GM19240 (cell line): Measurements from ENCODE around the gene DUSP10.

Experiments
- DNase-seq: peaks from one replicate; pipeline ENCODE4 v3.0.0; 2011; ENCODE audit warnings: low spot score; ENCODE audit not compliant: insufficient read length

Gene DUSP10

DNA sequence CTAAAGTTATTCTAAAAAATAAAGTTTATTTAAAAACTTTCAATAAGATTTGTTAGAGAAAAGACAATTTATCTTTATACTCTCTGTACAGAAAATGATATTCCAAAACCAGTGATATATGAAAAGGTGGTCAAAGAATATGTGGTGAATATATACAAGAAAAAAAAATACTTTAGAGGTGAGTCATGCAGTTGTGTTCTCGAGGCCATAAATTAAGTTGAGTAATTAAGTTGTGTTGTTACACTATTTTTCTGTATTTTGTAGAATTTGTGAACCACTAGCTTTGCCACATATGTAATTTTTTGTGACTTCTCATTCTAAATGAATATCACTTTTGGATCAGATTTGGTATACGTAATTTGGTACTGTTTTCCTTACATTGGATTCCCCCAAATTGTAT, 23.6 kb upstream of the DUSP10 start:
- DNase-seq: no peak

DNA sequence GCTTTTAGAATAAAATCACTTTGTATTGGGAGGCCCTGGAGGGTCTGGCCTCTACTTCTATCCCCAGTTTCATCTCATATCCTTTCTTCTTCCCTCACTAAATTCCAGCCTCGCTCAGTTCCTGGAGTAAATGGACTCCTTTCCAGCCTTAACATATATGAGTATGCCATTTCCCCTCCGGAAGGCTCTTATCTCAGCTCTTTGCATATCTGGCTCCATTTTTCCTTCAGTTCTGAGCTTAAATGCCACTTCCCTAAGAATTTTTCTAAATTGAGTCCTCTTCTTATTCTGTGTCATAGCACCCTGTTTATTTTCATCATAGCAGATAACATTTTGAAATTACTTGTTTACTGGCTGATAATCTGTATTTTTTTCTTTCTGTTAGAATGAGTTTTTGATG, 20.2 kb upstream of the DUSP10 start:
- no peak for DNase-seq

DNA sequence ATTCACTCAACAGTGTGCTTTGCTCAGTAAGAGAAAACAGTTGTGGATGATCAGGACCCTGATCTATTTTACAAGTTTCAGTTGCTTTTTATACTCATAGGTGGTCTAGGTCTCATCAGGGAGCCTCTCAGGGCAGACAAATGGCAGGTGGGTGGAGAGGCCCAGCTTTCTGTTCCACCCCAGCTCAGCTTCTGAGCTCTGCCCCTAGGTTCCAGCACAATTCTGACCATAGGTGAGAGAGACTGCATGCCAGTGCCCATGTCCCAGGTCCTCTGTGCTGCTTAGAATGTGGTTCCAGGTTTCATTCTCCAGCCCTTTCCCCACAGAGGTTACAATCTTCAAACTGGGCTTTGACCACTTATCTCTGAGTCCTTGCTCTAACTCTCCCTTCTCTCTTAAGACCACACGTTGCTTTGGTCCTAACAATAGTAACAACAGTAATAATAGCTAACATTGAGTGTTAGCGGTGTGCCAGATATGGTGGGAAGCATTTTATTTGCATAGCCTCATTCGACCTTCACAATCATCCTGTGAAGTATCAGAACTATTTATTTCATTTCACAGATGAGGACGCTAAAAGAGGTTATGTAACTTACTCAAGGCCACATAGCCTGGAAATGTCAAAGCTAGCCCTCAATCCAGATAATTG, 19.6 kb upstream of the DUSP10 start:
- no peak for DNase-seq

DNA sequence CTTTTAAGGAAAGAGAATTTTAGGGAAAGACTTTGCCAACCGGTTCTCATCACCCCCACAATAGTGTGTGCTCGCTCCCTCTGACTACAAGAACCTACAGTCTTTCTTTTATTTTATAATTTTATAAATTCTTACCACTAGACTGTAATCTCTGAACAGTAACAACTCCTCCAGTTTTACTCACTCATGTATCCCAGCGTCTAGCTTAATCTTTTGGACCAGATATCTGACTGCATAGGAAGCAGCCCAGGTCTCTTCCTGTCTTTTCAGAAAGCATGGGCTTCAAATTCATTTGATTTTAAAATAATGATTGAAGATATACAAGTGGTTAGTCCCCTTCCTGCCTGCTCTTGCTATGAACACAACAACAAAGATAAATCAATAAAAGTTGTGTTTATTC, 19.0 kb upstream of the DUSP10 start:
- DNase-seq: no peak

DNA sequence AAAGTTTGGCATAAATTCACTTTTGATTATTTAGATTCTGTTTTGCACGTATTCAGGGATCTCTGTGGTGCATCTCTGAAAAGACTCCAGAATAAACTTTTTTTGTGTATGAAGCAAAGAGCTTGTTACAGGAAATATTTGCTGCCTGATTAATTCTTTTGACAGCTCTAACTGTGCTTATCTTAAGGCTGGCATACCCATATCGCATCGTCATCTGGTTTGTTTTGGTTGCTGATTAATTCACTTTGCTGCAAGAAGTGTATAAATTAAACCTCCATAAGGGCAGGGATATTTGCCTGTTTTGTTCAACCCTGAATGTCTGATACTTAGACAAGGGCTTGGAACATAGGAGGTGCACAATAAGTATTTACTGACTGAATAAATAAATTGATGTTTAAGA, 17.5 kb upstream of the DUSP10 start:
- DNase-seq: no peak

DNA sequence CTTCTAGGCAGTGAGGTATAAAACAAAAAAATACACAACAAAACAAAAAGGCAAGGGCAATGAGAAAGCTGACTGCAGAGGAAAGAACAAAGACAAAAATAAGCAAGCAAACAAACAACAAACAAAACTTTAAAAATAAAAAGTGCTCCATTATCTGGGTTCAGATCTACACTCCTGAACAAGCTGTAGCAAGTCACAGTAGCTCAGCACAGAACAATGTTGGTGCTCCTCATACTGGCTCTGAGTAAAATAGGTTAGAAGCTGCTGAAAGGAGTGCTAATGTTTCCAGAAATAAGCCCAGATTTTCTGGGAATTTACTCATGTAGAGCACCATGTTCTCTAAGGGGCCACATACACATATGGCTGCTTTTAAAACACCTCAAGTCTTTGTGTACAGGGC, 16.6 kb upstream of the DUSP10 start:
- no peak for DNase-seq

DNA sequence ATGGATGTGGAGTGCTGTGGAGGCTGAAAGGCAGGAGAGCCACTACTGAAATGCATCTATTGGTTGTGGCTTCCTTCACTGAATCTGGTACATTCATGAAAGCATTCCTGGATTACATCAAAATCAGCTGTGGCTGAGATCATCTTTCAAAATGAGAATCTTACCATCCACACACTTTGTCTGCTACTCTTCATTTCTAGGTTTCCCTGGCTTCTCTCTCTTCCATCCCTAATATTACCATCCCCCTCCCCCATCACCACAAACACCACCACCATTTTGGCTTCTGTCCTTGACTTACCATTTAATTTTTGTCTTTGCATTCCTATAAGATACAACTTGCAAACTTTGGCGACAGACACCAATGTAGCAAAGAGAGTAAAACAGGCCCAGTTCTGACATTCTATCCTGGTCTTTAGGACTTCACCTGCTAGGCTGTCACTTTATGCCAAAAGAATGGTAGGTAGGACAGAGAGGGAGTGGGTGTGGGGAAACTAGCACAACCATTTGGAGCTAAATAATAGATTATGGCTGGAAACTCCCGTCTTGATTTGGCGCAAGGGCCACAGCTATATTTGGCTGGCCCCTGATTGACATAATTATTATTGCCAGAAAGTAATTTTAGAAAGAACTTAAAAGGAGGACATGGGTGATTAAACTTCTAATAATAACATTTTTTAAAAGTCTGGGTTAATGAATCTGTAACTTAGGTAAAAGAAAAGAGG, 15.1 kb upstream of the DUSP10 start:
- DNase-seq: no peak

DNA sequence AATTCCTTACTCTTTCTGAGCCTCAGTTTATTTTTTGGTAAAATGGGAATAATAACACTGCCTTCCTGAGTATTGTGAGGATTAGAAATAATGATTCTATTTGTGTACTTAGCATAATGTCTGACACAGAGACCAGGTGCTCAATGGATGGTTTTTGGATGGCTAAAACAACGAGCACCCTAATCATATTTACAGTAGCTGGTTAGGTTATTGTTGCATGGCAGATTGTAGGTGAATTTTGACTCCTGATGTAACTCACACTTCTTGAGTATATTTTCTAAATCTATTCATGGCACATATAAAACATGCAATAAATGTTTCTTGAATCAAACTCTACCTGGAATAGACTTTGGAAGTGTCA, 11.9 kb upstream of the DUSP10 start:
- no peak for DNase-seq

DNA sequence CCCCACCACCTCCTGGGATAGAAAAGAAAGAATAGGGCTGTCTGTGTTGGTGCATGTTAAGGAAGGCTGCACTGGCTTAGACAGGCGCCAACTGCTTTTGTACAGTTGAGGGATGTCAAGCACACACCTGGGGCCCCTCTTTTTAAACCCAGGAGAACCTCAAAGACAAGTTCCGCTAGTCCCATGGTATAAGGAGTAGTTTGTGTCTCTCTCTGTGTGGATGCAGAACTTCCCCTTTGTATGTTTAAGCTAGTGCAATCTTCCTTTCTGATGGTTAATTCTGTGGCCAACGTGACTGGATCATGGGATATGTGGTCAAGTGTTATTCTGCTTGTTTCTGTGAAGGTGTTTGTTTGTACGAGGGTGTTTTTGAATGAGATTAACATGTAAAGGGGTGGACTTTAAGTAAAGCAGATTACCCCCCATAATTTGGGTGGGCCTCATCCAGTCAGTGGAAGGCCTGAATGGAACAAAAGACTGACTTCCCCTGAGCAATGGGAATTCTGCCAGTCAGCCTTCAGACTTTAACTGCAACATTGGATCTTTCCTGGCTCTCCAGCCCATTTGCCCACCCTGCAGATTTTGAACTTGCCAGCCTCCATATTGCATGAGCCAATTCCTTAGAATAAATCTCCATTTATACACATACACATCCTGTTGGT, 9.5 kb upstream of the DUSP10 start:
- DNase-seq: no peak

DNA sequence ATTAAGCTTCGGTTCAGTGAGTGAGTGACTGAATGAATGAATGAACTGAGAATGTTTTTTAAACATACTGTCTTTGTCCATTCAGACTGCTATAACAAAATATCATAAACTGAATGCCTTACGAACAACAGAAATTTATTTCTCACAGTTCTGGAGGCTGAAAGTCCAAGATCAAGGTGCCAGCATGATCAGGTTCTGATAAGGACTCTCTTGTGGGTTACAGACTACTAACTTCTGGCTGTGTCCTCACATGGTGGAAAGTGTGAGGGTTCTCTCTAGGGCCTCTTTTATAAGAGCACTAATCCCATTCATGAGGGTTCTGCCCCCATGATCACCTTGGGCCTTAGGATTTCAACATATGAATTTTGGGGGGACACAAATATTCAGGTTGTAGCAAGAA, 7.1 kb upstream of the DUSP10 start:
- no peak for DNase-seq

DNA sequence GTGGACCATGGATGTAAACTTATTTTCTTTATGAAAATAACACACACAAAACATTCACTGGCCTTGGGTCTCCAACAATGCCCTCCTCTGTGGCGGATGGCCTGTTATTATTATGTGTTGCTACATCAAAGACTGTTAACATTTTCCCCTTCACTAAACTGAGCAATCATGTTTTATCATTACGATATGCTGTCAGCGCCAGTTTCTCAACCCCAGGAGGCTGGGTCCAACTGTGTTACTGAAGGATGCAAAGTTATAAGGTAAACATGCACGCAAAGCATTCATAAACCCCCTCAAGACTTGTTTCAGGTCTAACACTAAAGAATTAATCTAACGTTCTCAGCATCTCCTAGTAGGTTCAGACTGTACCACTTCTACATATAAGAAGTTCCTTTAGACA, 6.0 kb upstream of the DUSP10 start:
- DNase-seq: no peak

DNA sequence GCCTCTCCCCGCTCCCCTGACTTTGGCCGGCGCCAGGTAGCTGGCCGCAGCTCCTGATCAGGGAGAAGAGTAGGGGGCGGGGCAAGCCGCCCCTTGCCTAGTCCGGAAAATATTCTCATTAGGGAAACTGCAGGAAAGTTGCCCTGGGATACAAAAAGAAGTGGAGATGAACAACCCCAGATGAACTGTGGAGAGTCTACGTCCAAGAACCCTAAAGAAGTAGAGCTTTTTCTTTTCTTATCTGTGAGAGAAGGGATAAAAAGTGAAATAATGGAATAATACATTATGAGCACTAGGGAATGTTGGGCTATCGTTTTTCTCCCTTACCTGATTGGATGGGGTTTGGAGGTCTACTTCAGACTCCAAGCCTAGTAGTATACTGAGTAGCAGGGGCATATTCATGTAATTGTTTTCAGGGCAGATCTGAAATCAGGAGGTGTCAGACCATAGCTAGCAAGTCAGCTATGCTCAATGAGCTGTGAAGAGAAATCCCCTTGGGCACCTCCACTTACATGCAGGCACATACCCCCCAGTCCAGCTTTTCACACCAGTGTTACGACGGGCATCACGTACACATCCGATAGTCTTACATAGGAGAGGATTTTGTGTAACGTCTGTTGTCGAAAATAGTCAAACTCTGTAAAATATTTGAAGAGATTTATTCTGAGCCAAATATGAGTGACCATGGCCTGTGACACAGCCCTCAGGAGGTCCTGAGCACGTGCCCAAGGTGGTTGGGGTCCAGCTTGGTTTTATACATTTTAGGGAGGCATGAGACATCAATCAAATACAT, 1.7 kb upstream of the DUSP10 start:
- DNase-seq: no peak

DNA sequence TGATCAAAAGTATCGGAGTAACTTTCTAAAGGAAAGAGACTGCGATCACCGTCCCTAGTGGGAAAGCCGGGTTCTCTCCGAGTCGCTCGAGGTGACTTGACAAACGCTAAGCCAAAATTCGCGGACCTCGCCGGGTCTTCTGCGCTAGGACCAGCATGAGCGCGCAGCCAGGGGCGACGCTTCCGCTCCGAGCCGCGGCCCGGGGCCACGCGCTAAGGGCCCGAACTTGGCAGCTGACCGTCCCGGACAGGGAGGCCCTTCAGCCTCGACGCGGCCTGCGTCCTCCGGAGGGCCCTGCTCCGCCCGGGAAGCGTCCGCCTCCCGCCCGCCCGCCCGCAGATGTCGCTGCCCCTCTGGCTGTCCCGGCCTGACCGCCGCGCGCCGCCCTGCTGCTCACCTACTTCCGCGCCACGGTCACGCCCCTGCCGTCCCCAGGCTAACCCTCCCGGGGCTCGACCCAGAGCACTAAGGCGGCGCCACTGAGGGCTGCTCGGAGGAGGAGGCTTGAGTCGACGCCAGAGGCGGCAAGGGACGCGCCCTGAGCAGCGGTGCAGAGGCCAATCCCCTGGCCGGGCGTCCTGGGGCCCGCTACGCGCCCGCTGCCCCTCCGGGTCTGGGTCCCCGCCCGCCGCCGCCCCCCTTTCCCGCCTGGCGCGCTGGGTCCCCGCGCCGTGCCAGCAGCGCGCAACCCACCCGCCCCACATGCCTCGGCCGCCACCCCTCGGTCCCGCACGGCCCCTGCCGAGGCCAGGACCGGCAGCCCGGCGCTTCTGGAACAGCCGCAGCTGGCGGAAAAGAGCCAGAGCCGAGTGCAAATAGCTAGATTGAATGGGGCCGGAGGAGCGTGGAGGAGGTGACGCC, 896 bp upstream of the DUSP10 start:
- DNase-seq: no peak

DNA sequence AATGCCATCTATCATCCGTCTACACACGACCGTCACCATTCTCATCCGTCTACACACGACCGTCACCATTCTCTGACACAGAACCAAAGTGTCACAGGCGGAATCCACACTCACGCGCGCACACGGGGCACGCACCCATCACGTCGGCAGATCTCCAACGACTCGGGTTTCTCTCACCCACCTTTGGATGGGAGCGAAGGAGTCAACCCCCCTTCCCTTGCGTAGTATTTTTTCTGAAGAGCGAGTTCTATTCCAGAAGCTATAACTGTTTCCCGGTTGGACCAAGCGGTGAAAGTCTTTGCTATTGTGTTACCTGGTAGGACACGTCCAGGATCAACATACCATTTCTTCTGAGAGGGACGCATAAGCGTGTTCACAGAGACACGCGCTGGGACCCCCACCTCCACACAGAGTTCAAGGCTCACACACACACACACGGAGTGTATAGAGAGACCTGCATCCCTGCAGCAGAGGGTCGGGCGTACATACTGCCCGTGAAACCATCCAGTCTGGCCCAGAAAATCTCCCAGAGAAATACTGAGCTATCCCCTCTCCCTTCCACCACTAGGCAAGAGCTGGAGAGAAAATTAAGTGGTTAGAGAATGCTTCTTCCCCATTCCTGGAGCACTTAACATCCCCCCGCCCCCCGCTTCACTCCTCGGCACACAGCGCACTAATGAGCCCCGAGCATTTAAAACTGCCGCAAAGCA, 741 bp downstream of the DUSP10 start:
- no peak for DNase-seq

DNA sequence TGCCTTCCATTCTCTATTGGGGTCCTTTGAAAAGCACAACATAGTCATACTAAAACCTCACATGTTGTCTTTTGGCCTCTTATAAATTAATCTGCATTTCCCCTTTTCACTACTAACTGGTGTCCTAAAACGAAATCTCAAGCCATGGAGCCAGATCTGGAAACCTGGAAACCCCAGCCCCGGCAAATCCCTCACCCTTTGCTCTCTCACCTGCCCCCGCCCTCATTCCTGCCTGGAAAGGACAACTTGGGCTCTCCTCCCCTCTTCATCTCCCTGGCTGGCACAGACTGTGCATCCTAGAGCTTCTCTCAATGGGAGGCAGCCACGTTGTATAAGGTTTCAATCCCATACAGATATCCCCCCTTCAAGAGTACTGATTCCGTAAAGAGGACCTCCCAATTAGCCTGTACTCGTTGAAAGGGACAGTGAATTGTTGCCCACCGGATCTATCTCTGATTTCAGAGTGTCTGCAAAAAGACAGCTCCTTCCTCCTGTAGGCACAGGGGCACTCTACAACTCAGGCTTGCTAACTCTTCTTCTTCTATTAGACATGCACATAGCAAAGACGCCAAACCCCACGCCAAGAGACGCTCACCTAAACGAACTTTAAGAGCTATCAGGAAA, 1.4 kb downstream of the DUSP10 start:
- DNase-seq: no peak

DNA sequence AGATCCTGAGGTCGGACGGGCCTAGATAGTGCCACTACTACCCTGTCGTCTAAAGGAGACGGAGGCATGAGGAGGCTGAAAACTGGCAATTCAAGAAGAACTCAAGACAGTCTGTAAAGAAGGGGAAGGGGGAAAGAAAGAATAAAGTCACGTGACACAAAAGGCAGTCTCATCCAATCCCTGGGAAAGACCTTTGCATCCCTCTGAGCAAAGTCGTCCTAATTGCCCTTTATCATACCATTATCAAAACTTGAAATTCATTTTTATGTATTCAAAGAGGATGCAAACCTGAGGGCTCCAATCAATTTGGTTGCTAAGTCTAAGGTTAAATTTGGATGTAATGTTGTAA, 2.2 kb downstream of the DUSP10 start:
- no peak for DNase-seq

DNA sequence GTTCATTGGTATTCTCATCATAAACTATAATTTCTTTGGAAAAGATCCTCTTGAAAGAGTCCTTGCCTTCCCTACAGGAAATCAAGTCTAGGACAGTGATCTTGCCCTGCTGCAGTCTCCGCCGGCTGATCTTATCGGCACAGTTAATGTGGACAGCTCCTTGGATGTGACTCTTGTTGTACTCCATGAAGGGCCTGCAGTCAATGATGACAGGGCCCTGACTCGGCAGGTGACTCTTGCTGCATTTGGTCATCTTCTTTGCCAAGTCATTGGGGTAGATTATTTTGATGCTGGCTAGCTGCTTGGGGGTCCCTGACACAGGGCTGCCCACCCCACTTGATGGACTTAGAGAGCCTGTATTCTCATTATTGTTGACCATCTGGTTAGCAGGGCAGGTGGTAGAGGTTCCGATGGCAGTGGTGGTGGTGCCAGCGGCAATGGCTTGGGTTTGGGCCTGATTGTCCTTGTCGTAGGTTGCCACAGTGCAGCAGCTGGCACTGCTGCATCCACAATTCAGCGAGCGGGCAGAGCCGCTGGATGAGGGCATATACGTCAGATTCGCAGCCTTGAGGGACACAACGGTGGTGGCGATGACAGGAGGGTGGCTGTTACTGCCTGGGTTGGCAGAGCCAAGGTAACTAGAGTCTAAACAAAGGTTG, 2.7 kb downstream of the DUSP10 start:
- no peak for DNase-seq

DNA sequence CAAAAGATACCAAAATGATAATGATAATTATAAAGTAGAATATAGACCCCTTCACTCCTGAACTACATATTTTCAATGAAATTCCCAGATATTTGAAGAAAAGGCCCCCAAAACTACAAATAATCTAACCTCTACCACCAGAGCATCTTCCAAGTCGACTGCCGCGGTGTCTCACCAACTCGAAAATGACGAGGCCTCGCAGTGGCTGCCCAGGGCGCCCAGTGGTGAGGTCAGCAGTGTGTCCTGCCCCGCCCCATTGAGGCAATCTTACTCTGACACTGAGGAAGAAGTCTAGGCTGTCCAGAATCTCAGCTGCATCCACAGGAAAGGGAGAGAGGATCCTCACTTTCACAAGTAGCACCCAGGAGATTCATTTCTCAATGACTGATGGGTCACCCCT, 5.2 kb downstream of the DUSP10 start:
- no peak for DNase-seq

DNA sequence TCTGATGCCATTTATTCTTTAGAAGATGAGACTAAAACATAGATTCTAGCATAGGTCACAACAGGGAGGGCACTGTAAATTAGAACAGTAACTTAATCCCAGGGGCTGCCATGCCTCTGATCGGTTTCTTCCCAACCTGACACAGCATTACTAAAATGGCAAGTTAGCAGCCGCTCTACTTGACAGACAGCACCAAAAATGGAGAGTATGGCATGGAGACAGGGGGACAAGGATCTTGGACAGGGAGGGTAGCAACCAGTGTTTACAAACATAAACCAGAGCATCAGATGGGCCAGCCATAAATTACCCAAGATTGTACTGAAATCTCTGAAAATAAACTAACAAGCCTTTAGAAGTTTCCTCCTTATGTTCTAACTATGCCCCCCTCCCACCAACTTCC, 5.9 kb downstream of the DUSP10 start:
- DNase-seq: no peak

DNA sequence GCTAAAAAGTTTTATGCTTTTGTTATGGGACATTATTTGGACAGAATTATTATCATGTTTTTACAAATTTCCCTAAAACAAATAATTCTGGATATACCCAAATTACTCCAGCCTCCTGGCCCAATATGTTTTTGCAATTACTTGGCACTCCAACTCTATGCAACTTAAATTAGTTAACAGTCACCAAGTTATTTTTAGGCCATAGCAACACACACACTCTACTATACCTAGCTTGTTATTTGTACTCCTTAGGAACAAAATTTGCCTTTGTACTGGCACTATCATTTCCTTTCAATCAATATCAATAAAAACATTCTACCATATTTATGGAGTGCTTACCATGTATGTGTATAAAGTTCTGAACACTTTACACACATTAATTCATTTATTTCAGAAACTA, 7.7 kb downstream of the DUSP10 start:
- DNase-seq: no peak
